PFSK-1 (cell line): Measurements from ENCODE around the gene IFITM10.

Experiments used
- FOXP2 ChIP-seq: optimal IDR thresholded peaks from 2 replicates; pipeline ENCODE3; 2011; ENCODE audit warnings: borderline replicate concordance, control low read depth, inconsistent platforms; ENCODE audit not compliant: insufficient read depth; ENCODE audit errors: extremely low read length, extremely low read depth
- POLR2AphosphoS5 ChIP-seq: IDR thresholded peaks from 2 replicates; pipeline ENCODE4 v1.6.1; 2012; ENCODE audit warnings: low read depth, mild to moderate bottlenecking, control low read depth, low read length, moderate library complexity
- REST ChIP-seq, 2 experiments: IDR thresholded peaks; 2 replicates each; pipeline versions ENCODE4 v1.6.1 to v1.8.0; 2011 to 2012; ENCODE audit warnings: low read depth in 2 of 2, low read length in 2 of 2, control low read depth in 1 of 2, inconsistent platforms in 1 of 2, mild to moderate bottlenecking in 1 of 2, moderate library complexity in 1 of 2; ENCODE audit not compliant: insufficient read depth in 1 of 2
- SIN3A ChIP-seq: IDR thresholded peaks from 2 replicates; pipeline ENCODE4 v1.6.1; 2012; ENCODE audit warnings: mild to moderate bottlenecking, low read length, moderate library complexity, borderline replicate concordance; ENCODE audit not compliant: insufficient read depth
- TAF1 ChIP-seq: IDR thresholded peaks from 2 replicates; pipeline ENCODE4 v1.6.1; 2012; ENCODE audit warnings: low read length, control low read depth, borderline replicate concordance; ENCODE audit not compliant: insufficient read depth

Gene IFITM10

GRCh38 chr11:1736447-1736992, 13.9 kb downstream of the IFITM10 start:
- TF ChIP-seq FOXP2, result no peak
- no peak for TF ChIP-seq POLR2AphosphoS5
- no peak for TF ChIP-seq SIN3A
- TF ChIP-seq REST (IDR thresholded peaks at IDR 0.05; ENCODE audit: insufficient read depth in 1 of 2, low read depth in 2 of 2, low read length in 2 of 2), result no peak
- TF ChIP-seq TAF1, result no peak

GRCh38 chr11:1735271-1735670, 15.1 kb downstream of the IFITM10 start:
- TF ChIP-seq TAF1 (no peak), REST (IDR thresholded peaks at IDR 0.05; ENCODE audit: insufficient read depth in 1 of 2, low read depth in 2 of 2, low read length in 2 of 2) (no peak), FOXP2 (no peak), SIN3A (no peak), POLR2AphosphoS5 (no peak)

GRCh38 chr11:1734641-1735081, 15.7 kb downstream of the IFITM10 start:
- TF ChIP-seq TAF1 (no peak), POLR2AphosphoS5 (no peak), FOXP2 (no peak), REST (IDR thresholded peaks at IDR 0.05; ENCODE audit: insufficient read depth in 1 of 2, low read depth in 2 of 2, low read length in 2 of 2) (no peak), SIN3A (no peak)

- TF ChIP-seq REST (IDR thresholded peaks at IDR 0.05; ENCODE audit: insufficient read depth in 1 of 2, low read depth in 2 of 2, low read length in 2 of 2), result no peak
- TF ChIP-seq POLR2AphosphoS5, result no peak
- TF ChIP-seq TAF1, result no peak
- no peak for TF ChIP-seq FOXP2
- TF ChIP-seq SIN3A, result no peak
Observed at GRCh38 chr11:1733716-1734640, 16.4 kb downstream of the IFITM10 start.
